ENCODE data around the gene OTUD7B. TPM values are rescaled to one million over a fixed set of nuclear protein-coding genes. Genes with fewer than 3 reads are reported as not detected.
A peak's percentile ranks its signal among the peaks of the same experiment; 100 is the strongest.

The OTUD7B gene
- total and polyA plus RNA-seq, 4 donors: 4.0 to 28.3 (median 17.1) TPM

- Histone ChIP-seq H3K9ac (ENCODE audit: insufficient read depth in 1 of 2, low read length in 2 of 2) (no peak overlapping the region), H3K27ac (ENCODE audit: low read depth in 1 of 2, low read length in 1 of 2) (no peak overlapping the region), H3K9me3 (ENCODE audit: control insufficient read depth in 4 of 4, insufficient read depth in 3 of 4, low read length in 3 of 4) (no peaks in the 10 kb centered on the region), H3K36me3 (ENCODE audit: control insufficient read depth in 4 of 4, insufficient read depth in 4 of 4, low read length in 4 of 4) (peaks cover 0 to 6% (median under 1%) of the 10 kb centered on the region in 4 donors), H3K27me3 (ENCODE audit: control insufficient read depth in 3 of 3, insufficient read depth in 3 of 3, low read length in 2 of 3) (no peaks in the 10 kb centered on the region), H3K4me3 (no peak overlapping the region), H3K4me1 (ENCODE audit: control insufficient read depth in 5 of 5, insufficient read depth in 5 of 5, low read length in 5 of 5) (peaks cover 0 to 32% (median 6%) of the 10 kb centered on the region in 5 donors)
- DNase-seq (peak in 1 of 3 donors; percentile 13), ATAC-seq (ENCODE audit: insufficient read depth, low FRiP score) (peak; percentile 47)
- WGBS, 2 donors: 37 to 69% methylated on average over 6 of the region's 6 CpGs
- TF ChIP-seq CTCF (IDR thresholded peaks at IDR 0.05; ENCODE audit: control extremely low read depth, extremely low read depth): no peak
Observed at GRCh38 chr1:149997585-149998262, 12.8 kb downstream of the OTUD7B start.

- no peak for TF ChIP-seq CTCF (IDR thresholded peaks at IDR 0.05; ENCODE audit: control extremely low read depth, extremely low read depth)
- H3K9ac ChIP-seq (ENCODE audit: insufficient read depth in 1 of 2, low read length in 2 of 2): no peak overlapping the region
- peaks cover 0 to 27% (median 6%) of the 10 kb centered on the region in 5 donors for H3K4me1 ChIP-seq (ENCODE audit: control insufficient read depth in 5 of 5, insufficient read depth in 5 of 5, low read length in 5 of 5)
- WGBS, 2 donors: 40 to 51% methylated on average over 2 of the region's 2 CpGs
- ATAC-seq (ENCODE audit: insufficient read depth, low FRiP score): peak; percentile 19
- no peak overlapping the region for H3K27ac ChIP-seq (ENCODE audit: low read depth in 1 of 2, low read length in 1 of 2)
- H3K4me3 ChIP-seq: no peak overlapping the region
- H3K36me3 ChIP-seq (ENCODE audit: control insufficient read depth in 4 of 4, insufficient read depth in 4 of 4, low read length in 4 of 4): peaks cover 0 to 9% (median under 1%) of the 10 kb centered on the region in 4 donors
- no peaks in the 10 kb centered on the region for H3K9me3 ChIP-seq (ENCODE audit: control insufficient read depth in 4 of 4, insufficient read depth in 3 of 4, low read length in 3 of 4)
- DNase-seq: peak in 1 of 3 donors; percentile 13
- no peaks in the 10 kb centered on the region for H3K27me3 ChIP-seq (ENCODE audit: control insufficient read depth in 3 of 3, insufficient read depth in 3 of 3, low read length in 2 of 3)
Observed at GRCh38 chr1:149995927-149996326, 14.6 kb downstream of the OTUD7B start.

GRCh38 chr1:149993764-149994163, 16.8 kb downstream of the OTUD7B start:
- Histone ChIP-seq H3K9ac (ENCODE audit: insufficient read depth in 1 of 2, low read length in 2 of 2) (no peak overlapping the region), H3K27ac (ENCODE audit: low read depth in 1 of 2, low read length in 1 of 2) (no peak overlapping the region), H3K27me3 (ENCODE audit: control insufficient read depth in 3 of 3, insufficient read depth in 3 of 3, low read length in 2 of 3) (no peaks in the 10 kb centered on the region), H3K36me3 (ENCODE audit: control insufficient read depth in 4 of 4, insufficient read depth in 4 of 4, low read length in 4 of 4) (peaks cover 0 to 6% (median 0%) of the 10 kb centered on the region in 4 donors), H3K4me1 (ENCODE audit: control insufficient read depth in 5 of 5, insufficient read depth in 5 of 5, low read length in 5 of 5) (peaks cover 0 to 23% (median 6%) of the 10 kb centered on the region in 5 donors), H3K4me3 (no peak overlapping the region), H3K9me3 (ENCODE audit: control insufficient read depth in 4 of 4, insufficient read depth in 3 of 4, low read length in 3 of 4) (no peaks in the 10 kb centered on the region)
- DNase-seq: no peak
- ATAC-seq (ENCODE audit: insufficient read depth, low FRiP score): no peak
- TF ChIP-seq CTCF (IDR thresholded peaks at IDR 0.05; ENCODE audit: control extremely low read depth, extremely low read depth): no peak
